Calu3 (cell line): Measurements from ENCODE around the gene HEPACAM. TPM values are rescaled to one million over a fixed set of nuclear protein-coding genes. Genes with fewer than 3 reads are reported as not detected.

ENCODE experiments used
- BruUV-seq: library from RNA; stranded (reverse); fragments of 400-500 nt; replicated peaks from 2 replicates; lab custom pipeline; 2021; lab: Mats Ljungman, UMichigan
- CTCF ChIA-PET: fragments of 300-600 bp; sonication (Branson Sonifier 250); formaldehyde crosslinking; loops from one replicate; lab custom pipeline; 2022; ENCODE audit warnings: antibody characterized with exemption; lab: Charles Lee
- DNase-seq: peaks from one replicate; pipeline ENCODE4 v3.0.0; 2022
- H3K27ac Mint-ChIP-seq: one replicate; pipeline ENCODE4 v1.8.0; 2022; ENCODE audit warnings: mixed read lengths; ENCODE audit not compliant: unreplicated experiment
- H3K27me3 Mint-ChIP-seq: one replicate; pipeline ENCODE4 v1.8.0; 2022; ENCODE audit warnings: mixed read lengths; ENCODE audit not compliant: unreplicated experiment
- H3K36me3 Mint-ChIP-seq: one replicate; pipeline ENCODE4 v1.8.0; 2022; ENCODE audit warnings: mild to moderate bottlenecking, moderate library complexity, mixed read lengths; ENCODE audit not compliant: insufficient read depth, unreplicated experiment
- H3K4me1 Mint-ChIP-seq: one replicate; pipeline ENCODE4 v1.8.0; 2022; ENCODE audit warnings: mild to moderate bottlenecking, low read depth, mixed read lengths; ENCODE audit not compliant: unreplicated experiment
- H3K4me3 Mint-ChIP-seq: one replicate; pipeline ENCODE4 v1.8.0; 2022; ENCODE audit warnings: mild to moderate bottlenecking, low read depth, moderate library complexity, mixed read lengths; ENCODE audit not compliant: unreplicated experiment
- H3K9me3 Mint-ChIP-seq: one replicate; pipeline ENCODE4 v1.8.0; 2022; ENCODE audit warnings: low read depth, mixed read lengths; ENCODE audit not compliant: unreplicated experiment
- intact Hi-C: fragments of 100-400 bp; cut with micrococcal nuclease; formaldehyde crosslinking; loops from one replicate; pipeline ENCODE4 v1.10.0; 2022; ENCODE audit not compliant: unreplicated experiment
- total RNA-seq: library from RNA; stranded (reverse); gene quantifications from 2 replicates; pipeline ENCODE4 v1.2.3, GENCODE V29; 2022
- TF ChIP-seq, protein P1 (sequence below): fragments of 200-600 bp; IDR thresholded peaks from one replicate; pipeline ENCODE4 v1.8.0; 2022; ENCODE audit warnings: antibody characterized with exemption; ENCODE audit not compliant: unreplicated experiment

Gene HEPACAM
- total RNA-seq, 1 experiment from 2014 or later, result not detected

DNA sequence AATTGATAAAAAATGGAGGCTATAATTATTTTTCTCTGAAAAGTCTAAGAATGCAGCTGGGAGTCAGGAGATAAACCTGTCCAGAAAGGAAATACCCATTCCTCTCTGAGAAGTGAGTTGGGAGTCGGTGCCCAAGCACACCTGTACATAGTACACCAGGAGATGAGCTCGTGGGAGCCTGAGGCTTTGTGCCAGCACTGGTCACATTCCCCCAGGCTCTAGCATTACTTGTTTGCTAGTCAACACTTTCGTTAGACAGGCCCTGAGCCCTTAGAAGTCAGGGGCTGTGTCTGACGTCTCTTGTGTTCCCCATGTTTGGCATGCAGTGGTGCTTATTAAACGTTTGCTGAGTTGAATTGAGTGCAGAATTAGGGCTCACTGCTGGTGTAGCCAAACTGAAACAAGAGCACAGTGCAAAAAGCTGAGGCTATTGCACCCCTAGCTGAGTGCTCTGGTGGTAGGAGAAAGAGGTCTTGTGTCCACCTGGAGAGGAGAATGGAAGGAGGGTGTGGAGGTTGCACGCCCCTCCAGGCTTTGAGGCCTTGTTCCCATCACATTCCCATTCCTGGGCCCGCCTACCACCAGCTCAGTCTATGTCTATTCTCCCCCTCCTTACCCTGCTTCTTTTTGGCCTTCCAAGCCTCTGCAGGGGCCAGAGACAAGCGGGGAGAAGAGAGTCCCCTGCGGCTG lies 45.0 kb downstream of the HEPACAM start:
- no TSS peak for BruUV-seq
- no peaks in the 10 kb centered on the region for H3K4me1 Mint-ChIP-seq
- H3K27me3 Mint-ChIP-seq, result peaks cover 90% of the 10 kb centered on the region
- TF ChIP-seq, protein P1, sequence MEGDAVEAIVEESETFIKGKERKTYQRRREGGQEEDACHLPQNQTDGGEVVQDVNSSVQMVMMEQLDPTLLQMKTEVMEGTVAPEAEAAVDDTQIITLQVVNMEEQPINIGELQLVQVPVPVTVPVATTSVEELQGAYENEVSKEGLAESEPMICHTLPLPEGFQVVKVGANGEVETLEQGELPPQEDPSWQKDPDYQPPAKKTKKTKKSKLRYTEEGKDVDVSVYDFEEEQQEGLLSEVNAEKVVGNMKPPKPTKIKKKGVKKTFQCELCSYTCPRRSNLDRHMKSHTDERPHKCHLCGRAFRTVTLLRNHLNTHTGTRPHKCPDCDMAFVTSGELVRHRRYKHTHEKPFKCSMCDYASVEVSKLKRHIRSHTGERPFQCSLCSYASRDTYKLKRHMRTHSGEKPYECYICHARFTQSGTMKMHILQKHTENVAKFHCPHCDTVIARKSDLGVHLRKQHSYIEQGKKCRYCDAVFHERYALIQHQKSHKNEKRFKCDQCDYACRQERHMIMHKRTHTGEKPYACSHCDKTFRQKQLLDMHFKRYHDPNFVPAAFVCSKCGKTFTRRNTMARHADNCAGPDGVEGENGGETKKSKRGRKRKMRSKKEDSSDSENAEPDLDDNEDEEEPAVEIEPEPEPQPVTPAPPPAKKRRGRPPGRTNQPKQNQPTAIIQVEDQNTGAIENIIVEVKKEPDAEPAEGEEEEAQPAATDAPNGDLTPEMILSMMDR, result no peak
- no peak overlapping the region for H3K4me3 Mint-ChIP-seq
- H3K9me3 Mint-ChIP-seq, result no peaks in the 10 kb centered on the region
- H3K27ac Mint-ChIP-seq, result no peak overlapping the region
- CTCF ChIA-PET, result no interaction called here
- intact Hi-C loops, result no loop called here
- DNase-seq, result no peak
- H3K36me3 Mint-ChIP-seq, result no peaks in the 10 kb centered on the region

DNA sequence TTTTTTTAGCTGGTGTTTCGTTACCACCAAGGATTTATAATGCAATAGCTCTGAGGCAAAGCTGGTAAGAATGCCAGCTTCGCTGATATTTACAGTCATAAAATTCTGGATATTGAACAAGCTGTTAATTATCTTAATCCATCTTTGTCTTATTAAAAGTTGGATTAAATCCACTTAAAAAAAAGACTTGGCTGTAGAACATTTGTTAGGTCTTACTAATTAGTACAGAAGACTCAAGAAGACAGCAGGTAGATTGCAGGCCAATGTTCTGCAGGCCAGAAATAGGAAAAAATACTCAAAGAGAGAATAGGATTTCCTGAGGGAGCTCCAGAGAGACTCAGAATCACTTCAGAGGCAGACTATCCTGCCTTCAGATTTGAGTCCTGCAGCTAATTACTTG lies 45.7 kb downstream of the HEPACAM start:
- H3K27ac Mint-ChIP-seq, result no peak overlapping the region
- no peak for DNase-seq
- no peaks in the 10 kb centered on the region for H3K9me3 Mint-ChIP-seq
- intact Hi-C loops, result no loop called here
- no peak overlapping the region for H3K4me3 Mint-ChIP-seq
- H3K27me3 Mint-ChIP-seq, result peaks cover 94% of the 10 kb centered on the region
- no TSS peak for BruUV-seq
- TF ChIP-seq, protein P1, result no peak
- H3K36me3 Mint-ChIP-seq, result no peaks in the 10 kb centered on the region
- H3K4me1 Mint-ChIP-seq, result no peaks in the 10 kb centered on the region
- CTCF ChIA-PET, result no interaction called here

DNA sequence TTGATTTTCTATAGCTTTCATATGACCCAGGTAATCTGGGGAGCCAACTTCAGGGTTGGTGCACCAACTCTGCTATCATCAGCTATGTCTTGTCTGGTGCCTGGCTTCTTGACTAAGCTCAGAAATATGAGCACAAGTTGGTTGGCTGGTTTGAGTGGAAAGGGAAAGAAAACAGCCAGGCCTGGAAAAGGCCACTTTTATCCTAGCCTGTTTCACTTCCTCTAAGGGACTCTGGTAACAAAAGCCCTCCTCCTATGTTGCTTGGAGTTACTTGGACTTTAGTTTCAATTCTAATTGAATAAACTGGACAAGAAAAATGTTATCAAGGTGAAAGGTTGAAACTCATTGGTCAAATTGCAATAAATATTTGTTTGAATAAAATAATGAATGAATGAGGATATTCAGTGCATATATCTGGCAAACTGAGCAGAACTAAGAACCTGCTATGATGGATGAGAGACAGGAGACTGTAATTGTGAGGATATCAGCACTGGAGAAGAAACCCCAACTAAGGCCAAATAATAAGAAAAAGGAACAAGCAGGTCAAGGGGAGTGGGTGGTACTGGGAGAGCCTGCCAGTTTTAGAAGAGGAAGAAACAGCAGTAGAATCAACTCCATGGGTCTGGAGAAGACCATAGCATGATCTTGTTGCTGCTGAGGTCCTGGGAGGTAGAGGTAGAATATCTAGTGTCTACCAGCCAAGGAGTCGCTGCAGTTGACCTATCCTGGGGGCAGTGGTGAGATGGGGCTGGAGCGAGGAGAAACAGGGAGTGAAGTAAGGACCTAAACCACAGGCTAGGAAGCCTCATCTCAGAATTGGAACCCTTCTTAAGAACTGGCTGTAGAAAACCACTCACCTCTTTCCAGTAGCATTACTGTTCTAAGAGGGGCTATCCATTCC lies 46.4 kb downstream of the HEPACAM start:
- no peaks in the 10 kb centered on the region for H3K4me1 Mint-ChIP-seq
- no peak overlapping the region for H3K27ac Mint-ChIP-seq
- intact Hi-C loops, result no loop called here
- no peak overlapping the region for H3K4me3 Mint-ChIP-seq
- BruUV-seq, result no TSS peak
- no peaks in the 10 kb centered on the region for H3K9me3 Mint-ChIP-seq
- DNase-seq, result no peak
- H3K27me3 Mint-ChIP-seq, result peaks cover 94% of the 10 kb centered on the region
- TF ChIP-seq, protein P1, result no peak
- CTCF ChIA-PET, result interaction anchor here (0.7 kb wide), 1 partner anchor 38 kb away, joined by 3 read pairs; no protein-coding TSS in a partner anchor
- no peaks in the 10 kb centered on the region for H3K36me3 Mint-ChIP-seq

DNA sequence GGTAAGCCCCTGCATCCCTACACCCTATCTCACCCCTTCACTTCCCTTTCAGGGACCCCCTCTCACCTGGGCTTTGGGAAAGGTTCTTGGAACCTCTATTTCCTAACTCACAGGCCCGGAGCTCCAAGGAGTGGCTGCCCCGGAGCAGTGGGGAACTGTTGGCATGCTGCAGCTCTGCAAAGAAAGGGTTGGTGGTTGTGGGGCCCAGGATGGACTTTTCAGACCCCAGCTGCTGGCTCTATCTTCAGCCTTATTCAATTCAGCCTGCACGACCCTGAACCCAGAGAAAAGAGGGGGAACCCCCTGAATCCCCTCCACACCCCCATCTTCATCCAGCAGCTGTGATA lies 48.2 kb downstream of the HEPACAM start:
- intact Hi-C loops, result no loop called here
- no peaks in the 10 kb centered on the region for H3K4me1 Mint-ChIP-seq
- TF ChIP-seq, protein P1, result no peak
- H3K36me3 Mint-ChIP-seq, result no peaks in the 10 kb centered on the region
- DNase-seq, result no peak
- H3K9me3 Mint-ChIP-seq, result no peaks in the 10 kb centered on the region
- no peak overlapping the region for H3K4me3 Mint-ChIP-seq
- no TSS peak for BruUV-seq
- H3K27me3 Mint-ChIP-seq, result peaks cover 96% of the 10 kb centered on the region
- H3K27ac Mint-ChIP-seq, result no peak overlapping the region
- CTCF ChIA-PET, result no interaction called here
